ENCODE results near the gene SLC7A4.

The SLC7A4 gene

DNA sequence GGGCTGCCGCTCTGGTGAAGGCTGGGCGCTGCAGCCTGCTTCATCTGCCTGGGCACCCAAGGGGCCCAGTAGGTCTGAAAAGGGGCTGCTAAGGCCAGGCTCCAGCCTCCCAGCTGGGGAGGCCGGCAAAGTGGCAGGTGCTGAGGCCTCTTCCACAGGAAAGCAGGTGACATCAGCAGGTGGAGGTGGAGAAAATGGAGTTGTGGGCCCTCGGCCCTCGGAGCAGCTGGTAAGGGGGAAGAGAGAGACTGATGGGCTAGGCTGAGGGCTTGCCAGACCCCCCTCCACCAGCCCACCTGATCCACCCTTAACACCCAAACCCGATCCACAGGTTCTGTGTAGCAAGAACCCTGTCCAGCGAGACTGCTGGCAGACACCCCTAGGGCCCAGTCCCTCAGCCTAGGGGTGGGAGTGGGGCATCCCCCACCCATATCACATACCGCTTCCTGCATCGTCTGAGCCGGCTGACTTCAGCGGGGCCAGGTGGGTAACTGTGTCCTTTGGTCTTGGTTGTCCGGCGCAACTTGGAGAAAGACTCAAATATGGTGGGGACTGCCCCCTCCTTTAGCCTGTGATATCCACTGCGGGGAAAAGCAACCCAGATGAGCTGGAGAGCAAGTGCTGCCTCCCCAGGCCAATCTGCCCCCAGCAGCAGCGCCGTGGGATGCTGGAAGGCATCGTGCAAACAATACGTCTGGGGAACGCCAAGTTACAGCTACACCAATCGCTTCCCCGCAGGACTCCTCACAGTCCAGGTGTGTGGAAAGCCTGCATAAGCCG lies 32.0 kb downstream of the SLC7A4 start:
- no peak for DNase-seq (ENCODE audit: low read depth in 1 of 2, low spot score in 1 of 2)

- no peak for DNase-seq (ENCODE audit: low read depth in 1 of 2, low spot score in 1 of 2)
Measured at GRCh38 chr22:20999350-21000206, 32.8 kb downstream of the SLC7A4 start.

DNA sequence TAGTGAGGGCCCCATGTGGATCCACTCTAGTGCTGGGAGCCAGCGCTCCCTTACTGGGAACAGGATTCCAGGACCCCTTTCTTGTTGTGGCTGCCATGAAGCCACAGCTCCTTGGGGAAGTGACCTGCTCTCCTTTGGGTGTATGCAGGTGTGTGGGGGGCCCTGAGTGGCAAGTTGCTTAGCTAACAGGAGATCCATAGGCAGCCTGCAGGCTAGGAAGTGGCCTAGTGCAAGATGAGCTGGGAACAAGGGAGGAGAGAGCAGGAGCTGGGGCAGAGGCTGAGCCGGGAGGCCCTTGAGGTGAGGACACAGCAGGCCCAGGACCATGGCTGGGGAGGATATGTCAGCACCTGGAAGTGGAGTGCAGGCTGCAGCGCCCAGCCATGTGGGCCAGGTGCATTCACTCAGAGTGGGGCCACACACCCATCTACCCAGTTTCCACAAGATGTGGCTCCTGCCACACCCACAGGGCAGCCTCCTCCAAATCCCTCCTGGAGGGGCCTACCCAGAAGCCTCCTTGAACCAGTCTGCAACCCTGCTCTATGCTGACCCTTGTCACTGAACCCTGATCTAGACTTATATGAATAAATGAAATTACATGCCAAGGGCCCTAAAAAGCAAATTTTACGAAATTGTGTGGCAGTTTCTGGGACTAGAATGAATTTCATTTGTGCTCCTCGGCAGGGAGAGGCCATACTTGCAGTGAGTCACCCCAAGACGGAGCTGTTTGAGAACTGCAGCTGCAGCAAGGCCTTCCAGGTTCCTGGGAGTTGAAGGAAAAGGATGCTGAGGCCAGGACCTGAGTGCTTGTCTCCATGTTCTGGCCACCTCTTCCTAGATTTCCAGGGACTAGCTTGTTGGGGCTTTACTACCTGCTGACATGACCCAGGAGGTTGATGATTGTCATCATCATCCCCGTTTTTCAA lies 33.7 kb downstream of the SLC7A4 start:
- no peak for DNase-seq (ENCODE audit: low read depth in 1 of 2, low spot score in 1 of 2)

GRCh38 chr22:20997536-20998257 lies 34.7 kb downstream of the SLC7A4 start:
- DNase-seq (ENCODE audit: low read depth in 1 of 2, low spot score in 1 of 2): no peak

DNA sequence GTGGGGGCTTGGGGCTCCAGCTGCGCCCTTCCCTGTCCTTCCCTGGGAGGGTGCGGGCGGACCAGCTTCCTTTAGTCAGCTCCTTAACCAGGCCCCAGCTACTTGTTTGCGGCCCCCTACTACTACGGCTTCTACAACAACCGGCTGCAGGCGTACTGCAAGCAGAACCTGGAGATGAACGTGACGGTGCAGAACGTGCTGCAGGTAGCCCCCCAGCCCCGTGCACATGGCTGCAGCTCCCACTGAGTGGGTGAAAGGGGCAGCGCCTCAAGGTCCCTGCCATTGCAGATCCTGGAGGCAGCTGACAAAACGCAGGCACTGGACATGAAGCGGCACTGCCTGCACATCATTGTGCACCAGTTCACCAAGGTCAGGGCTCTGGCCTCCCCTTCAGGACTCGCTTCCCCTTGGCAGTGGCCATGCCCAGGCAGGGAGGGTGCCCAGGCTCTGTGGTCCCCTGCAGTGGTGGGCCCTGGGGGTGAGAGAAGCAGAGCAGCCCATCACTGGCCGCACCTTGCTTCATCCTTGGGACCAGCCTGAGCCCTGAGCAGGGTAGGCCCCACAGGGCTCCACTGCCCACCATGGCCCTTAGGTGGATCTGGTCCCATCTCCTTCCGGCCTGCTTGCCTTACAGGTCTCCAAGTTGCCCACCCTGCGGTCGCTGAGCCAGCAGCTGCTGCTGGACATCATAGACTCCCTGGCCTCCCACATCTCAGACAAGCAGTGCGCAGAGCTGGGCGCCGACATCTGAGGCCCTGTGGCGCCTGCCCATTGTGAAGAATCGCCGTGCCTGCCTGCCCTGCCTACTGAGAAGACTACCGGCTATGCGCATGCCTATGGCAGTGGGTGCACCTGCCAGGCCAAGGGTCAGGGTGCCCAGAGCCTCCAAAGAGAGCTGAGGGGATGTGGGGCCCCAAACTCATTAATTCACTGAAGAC lies 35.5 kb downstream of the SLC7A4 start:
- no peak for DNase-seq (ENCODE audit: low read depth in 1 of 2, low spot score in 1 of 2)

GRCh38 chr22:20996031-20996410 lies 36.3 kb downstream of the SLC7A4 start:
- no peak for DNase-seq (ENCODE audit: low read depth in 1 of 2, low spot score in 1 of 2)

- DNase-seq (ENCODE audit: low read depth in 1 of 2, low spot score in 1 of 2): no peak
Measured at GRCh38 chr22:20995329-20996030, 36.9 kb downstream of the SLC7A4 start.

GRCh38 chr22:20994902-20995241 lies 37.5 kb downstream of the SLC7A4 start:
- no peak for DNase-seq (ENCODE audit: low read depth in 1 of 2, low spot score in 1 of 2)

DNA sequence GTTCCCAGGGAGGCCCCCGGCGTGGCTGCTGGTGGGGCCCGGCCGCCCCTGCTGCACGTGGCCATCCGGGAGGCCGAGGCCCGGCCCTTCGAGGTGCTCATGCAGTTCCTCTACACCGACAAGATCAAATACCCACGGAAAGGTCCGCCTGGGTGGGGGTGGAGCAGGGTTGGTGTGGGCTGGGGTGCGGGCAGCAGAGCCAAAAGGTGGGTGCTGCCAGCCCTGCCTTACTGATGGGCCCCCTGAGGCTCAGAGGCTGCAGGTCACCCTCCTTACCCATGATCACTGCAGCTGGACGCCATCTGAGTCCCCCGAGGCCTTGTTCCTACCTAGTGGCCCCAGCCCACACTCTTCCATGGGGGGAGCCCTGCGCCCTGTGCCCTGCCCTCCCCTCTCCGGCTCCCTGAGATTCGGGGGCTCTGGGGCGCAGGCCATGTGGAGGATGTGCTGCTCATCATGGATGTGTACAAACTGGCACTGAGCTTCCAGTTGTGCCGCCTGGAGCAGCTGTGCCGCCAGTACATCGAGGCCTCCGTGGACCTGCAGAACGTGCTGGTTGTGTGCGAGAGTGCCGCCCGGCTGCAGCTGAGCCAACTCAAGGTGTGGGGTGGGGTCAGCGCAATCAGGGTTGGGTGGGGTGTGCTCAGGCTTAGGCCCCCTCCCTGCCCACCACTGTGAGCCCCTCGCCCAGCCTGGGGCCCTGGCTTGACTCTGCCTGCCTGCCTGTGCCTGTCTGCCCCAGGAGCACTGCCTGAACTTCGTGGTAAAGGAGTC lies 38.0 kb downstream of the SLC7A4 start:
- no peak for DNase-seq (ENCODE audit: low read depth in 1 of 2, low spot score in 1 of 2)

DNA sequence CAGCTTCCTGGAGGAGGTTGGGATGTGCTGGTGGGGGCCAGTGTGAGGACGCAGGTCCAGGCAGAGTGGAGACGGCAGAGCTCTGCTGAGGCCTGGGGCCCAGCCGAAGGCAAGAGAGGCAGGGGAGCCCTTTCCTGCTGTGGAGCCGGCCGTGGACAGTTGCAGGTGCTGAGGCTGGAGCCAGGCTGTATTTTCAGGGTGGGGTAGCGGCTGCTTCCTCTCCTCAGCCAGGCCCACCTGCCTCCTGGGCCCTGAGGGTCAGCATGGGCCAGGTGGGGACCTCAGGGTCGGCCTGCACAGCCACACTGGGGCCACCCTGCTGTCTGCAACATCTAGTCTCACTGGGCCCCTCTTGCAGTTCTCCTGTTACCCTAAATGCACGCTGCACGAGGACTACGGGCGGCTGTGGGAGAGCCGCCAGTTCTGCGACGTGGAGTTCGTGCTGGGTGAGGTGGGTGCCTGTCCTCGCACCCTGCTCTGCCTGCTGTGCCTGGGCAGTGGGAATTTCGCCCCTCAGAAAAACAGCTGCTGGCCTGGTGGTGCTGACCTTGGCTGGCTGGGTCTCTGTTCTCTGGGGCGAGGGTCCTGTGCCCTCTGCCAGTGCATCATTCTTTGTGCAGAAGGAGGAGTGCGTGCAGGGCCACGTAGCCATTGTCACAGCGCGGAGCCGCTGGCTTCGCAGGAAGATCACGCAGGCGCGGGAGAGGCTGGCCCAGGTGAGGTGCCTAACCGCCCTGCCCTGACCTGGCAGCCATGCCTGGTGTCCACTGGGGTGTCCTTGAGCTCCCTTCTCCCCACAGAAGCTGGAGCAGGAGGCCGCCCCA lies 38.8 kb downstream of the SLC7A4 start:
- no peak for DNase-seq (ENCODE audit: low read depth in 1 of 2, low spot score in 1 of 2)

GRCh38 chr22:20992456-20993303 lies 39.7 kb downstream of the SLC7A4 start:
- no peak for DNase-seq (ENCODE audit: low read depth in 1 of 2, low spot score in 1 of 2)

DNA sequence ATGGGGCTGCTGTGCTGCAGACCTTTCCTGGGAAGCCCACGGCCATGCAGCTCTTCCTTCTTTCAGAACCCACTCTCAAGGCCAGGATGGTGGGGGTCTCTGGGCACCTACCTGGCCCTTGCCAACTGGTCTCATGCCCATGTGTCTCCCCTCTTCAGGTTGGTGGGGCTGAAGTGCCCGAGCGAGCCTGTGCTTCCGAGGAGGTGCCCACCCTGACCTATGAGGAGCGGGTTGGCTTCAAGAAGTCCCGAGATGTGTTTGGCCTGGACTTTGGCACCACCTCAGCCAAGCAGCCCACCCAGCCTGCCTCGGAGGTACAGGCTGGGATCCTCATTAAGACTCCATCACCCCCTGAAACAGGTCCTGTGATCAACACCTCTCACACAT lies 40.3 kb downstream of the SLC7A4 start:
- no peak for DNase-seq (ENCODE audit: low read depth in 1 of 2, low spot score in 1 of 2)

- no peak for DNase-seq (ENCODE audit: low read depth in 1 of 2, low spot score in 1 of 2)
Measured at GRCh38 chr22:20991252-20992055, 40.9 kb downstream of the SLC7A4 start.

- no peak for DNase-seq (ENCODE audit: low read depth in 1 of 2, low spot score in 1 of 2)
Measured at GRCh38 chr22:20990184-20991180, 41.9 kb downstream of the SLC7A4 start.
